ENCODE data around the gene RPS6KA2.

GRCh38 chr6:166613027-166613426, 14.0 kb downstream of the RPS6KA2 start:
- TF ChIP-seq EZH2 (IDR thresholded peaks at IDR 0.05), result no peak
- TF ChIP-seq POLR2AphosphoS5 (IDR thresholded peaks at IDR 0.05; ENCODE audit: borderline replicate concordance, low read depth, low read length), result no peak
- no peak for TF ChIP-seq FOXP2 (optimal IDR thresholded peaks at IDR 0.05; ENCODE audit: control extremely low read depth, extremely low read length, insufficient read depth)

Data from SK-N-MC (cell line).